GM12874 (cell line): Measurements from ENCODE around the gene CCDC43.

ENCODE experiments used
- TF ChIP-seq, protein P1 (sequence below): IDR thresholded peaks from 2 replicates; pipeline ENCODE4 v1.5.1; 2011; ENCODE audit warnings: low read depth, mild to moderate bottlenecking, control low read depth, low read length, moderate library complexity; ENCODE audit not compliant: insufficient read depth

The CCDC43 gene

DNA sequence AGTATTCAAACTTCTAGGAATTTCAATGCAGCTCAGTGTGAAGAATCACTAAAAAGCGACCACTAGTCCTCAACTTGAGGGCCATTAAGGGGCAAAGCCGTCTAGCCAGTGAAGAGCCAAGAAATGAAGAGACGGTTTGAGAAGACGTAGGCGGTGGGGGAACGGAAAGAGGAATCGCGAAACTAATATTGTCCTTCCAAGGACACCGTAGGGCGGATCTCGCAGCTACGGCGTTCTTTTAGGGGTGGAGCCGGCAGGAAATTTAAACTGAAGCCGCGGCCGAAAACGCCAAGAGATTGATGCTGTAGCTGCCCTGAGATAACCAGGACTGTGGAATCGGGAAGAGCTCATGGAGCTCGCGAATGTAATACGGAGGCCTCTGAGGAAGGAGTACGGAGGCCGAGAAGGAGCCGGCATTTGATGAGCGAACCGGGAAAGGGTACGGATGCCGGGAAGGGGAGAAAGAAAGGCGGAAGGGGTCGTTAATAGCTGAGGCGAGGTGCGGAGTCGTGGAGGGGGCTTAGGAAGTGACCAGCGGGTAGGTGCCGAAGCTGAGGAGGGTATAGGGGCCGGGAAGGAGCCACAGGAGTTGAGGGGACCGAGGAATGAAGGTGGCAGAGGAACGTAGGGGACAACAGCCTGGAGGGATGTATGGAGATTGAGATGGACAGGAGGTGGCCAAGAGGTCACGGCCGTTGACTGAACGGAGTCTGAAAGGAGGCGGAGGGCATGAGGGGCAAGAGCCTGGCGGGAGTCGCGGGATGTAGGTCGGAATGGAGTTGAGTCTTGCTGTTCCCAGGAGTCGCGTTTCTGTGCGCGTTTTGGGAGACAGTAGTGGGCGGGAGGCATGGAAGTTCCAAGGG is 19.1 kb upstream of the CCDC43 start, which contains the start of gene DBF4B:
TSS of gene DBF4B (plus strand) at position 265 of the 863 bp plus-strand sequence. CDS start at position 421, 156 bp downstream.
- TF ChIP-seq, protein P1, sequence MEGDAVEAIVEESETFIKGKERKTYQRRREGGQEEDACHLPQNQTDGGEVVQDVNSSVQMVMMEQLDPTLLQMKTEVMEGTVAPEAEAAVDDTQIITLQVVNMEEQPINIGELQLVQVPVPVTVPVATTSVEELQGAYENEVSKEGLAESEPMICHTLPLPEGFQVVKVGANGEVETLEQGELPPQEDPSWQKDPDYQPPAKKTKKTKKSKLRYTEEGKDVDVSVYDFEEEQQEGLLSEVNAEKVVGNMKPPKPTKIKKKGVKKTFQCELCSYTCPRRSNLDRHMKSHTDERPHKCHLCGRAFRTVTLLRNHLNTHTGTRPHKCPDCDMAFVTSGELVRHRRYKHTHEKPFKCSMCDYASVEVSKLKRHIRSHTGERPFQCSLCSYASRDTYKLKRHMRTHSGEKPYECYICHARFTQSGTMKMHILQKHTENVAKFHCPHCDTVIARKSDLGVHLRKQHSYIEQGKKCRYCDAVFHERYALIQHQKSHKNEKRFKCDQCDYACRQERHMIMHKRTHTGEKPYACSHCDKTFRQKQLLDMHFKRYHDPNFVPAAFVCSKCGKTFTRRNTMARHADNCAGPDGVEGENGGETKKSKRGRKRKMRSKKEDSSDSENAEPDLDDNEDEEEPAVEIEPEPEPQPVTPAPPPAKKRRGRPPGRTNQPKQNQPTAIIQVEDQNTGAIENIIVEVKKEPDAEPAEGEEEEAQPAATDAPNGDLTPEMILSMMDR, result no peak

DNA sequence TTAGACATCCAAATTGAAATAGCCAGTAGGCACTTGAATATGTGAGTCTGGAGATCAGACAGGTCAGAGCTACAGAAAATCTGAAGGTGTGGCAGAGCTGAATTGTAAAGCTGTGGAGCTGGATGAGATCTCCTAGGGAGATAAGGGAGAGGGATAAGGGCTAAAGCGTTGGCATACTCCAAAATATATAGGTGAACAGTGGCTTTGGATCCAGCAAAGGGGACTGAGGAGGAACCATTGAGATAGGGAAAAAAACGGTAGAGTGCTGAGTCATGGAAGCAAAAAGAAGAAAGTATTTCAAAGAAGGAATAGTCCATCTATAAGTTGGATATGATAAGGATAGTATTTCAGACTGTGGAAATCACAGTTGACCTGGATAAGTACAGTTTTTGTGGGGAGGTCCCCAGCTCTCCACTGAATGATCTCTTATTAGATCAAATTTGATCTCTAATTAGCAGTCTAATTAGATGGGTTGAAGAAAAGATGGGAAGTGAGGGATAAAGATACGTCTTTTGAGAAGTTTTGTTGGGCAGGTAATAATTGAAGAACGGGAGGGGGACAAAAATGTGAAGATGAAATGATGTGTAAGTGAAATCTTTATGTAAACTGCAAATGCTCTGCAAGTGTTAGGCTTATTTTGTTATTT is 18.3 kb upstream of the CCDC43 start:
- TF ChIP-seq, protein P1, result no peak

DNA sequence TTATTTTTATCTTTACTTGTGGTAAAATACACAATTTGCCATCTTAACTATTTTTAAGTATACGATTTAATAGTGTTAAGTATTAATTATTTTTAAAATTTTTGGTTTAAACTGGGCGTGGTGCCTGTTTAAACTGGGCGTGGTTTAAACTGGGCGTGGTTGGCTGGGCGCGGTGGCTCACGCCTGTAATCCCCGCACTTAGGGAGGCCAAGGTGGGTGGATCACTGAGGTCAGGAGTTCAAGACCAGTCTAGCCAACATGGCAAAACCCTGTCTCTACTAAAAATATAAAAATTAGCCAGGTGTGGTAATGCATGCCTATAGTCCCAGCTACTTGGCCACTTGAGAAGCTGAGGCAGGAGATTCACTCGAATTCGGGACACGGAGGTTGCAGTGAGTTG is 4.0 kb upstream of the CCDC43 start:
- TF ChIP-seq, protein P1, result no peak

DNA sequence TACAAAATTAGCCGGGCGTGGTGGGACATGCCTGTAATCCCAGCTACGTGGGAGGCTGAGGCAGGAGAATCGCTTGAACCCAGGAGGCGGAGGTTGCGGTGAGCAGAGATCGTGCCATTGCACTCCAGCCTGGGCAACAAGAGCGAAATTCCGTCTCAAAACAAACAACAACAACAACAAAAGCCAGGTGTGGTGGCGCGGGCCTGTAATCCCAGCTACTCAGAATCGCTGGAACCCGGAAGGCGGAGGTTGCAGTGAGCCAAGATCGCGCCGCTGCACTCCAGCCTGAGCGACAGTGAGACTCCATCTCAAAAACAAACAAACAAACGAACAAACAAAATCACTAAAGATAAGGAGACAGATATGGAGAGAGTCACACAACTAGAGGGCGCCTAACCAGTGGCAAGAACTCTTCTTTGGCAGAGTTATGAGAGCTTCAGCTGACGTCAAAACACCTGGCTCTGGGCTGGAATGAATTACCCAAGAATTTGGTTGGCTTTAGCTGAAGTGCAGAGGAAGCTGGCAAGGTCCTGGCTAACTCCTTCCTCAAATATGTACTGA is 1.2 kb upstream of the CCDC43 start:
- TF ChIP-seq, protein P1, result peak; percentile 33; the same call in 1 of the 2 replicates

DNA sequence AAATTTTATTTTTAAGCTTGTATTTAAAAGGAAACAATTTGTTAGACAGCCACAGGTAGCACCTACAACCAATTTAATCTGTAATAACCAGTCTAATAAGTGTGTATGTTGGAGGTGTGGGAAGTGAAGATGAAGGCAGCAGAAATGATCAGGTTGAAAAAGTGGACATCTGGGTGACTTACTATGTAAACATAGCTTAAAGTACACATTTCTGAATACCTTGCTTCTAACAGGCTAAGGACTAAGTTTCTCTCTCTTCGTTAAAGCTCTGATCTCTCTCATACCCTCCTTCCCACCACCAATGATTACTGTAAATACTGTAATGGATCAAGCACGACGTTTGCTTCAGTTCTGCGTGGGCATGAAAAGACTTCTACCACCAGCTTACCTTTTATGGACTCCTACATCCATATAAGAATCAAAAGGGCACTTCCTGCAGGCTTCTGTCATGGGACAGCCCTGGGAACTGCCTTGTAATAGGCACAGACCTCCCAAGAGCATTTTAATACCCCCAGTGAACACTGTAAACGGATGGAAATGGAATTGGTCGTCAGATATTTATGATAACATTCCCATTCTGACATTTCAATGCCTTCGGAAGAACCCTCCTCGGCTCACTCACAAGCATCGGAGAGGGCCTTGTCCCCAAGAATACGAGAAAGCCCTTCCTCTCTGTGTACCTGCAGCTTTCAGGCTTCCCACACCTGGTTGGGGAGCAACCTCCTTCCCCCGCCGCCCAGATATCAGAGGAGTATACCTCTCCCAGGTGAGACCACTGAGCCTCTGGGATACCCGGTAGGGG is 700 bp downstream of the CCDC43 start:
- TF ChIP-seq, protein P1, result no peak

DNA sequence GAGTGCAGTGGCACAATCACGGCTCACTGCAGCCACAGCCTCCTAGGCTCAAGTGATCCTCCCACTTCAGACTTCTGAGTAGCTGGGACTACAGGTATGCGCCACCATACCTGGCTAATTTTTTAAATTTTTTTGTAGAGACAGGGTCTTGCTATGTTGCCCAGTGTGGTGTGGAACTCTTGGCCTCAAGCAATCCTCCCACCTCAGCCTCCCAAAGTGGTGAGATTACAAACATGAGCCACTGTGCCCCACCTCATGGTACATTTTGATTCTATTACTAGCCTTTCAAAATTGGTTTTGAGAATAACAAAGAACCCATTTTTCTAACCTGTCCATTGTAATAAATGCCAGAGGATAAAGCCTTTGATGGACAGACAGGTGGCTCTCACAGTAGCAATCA is 1.4 kb downstream of the CCDC43 start:
- TF ChIP-seq, protein P1, result no peak

DNA sequence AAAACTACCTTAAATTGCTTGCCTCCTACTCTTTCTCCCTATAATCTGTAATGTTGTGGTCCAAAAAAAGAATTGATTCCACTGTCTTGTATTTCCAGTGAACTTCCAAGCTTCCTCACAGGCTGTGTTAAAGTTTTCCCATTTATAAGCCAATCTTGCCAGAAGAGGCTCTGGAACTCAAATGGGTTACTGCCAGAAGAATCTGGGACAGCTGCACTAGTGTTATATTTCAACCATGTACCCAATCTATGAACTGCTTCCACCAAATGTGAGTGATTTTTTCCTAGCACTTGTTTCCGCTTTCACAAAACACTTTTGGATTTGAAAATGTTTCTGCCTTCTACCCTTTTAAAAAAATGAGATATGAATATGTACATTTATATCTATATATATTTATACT is 1.8 kb downstream of the CCDC43 start:
- TF ChIP-seq, protein P1, result no peak
